ENCODE data around the gene GDF9. TPM values are rescaled to one million over a fixed set of nuclear protein-coding genes. Genes with fewer than 3 reads are reported as not detected.

GDF9 gene
- total RNA-seq, 1 experiment from 2014 or later = 0.49 TPM

DNA sequence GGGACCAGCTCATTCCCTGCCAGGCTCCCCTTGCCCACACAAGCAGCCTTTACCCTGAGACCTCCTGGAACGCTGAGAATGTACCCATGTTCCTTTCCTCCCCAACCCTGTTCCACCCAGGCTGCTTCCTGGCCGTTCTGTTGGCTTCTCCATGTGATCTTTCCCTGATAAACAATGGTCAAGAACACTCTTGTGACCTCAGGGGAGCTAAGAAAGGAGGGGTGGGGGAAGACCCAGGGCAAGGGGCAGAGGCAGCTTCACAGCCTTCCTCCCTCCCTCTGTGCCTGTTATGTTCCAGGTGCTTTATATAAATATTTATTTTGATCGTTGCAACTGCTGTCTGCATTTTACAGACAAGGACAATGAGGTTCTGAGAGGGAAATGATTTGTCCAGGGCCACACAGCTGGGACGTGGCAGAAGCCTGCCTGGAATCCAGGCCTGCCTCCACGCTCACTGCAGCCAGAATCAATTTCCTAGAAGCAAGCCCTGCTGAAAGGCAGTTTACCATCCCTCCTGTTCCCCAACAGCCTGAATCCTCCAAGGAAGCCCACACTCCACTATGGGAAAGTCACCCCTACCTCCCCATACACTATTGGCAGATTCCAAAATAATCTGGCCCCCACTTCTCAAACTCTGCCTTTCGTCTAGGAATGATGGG is 39.7 kb downstream of the GDF9 start:
- no peak for DNase-seq (ENCODE audit: low read depth, low spot score)
- Histone ChIP-seq H3K9me2 (ENCODE audit: insufficient read depth) (no peaks in the 10 kb centered on the region), H4K20me1 (ENCODE audit: insufficient read depth) (no peaks in the 10 kb centered on the region), H3K4me3 (replicated peaks in 1 of 2; ENCODE audit: low read depth in 1 of 2, low read length in 2 of 2) (no peak overlapping the region), H3K27me3 (ENCODE audit: insufficient read depth, low read length) (no peaks in the 10 kb centered on the region), H3K9ac (ENCODE audit: low read length) (no peak overlapping the region), H3K27ac (ENCODE audit: low read depth, low read length) (no peak overlapping the region), H3K79me2 (ENCODE audit: insufficient read depth, low read length) (peaks cover 6% of the 10 kb centered on the region; the same call in 1 of the 2 replicates), H2AFZ (ENCODE audit: low read depth, low read length, poor library complexity, severe bottlenecking) (no peak overlapping the region), H3K36me3 (ENCODE audit: control insufficient read depth in 1 of 2, insufficient read depth in 2 of 2, low read length in 2 of 2) (no peaks in the 10 kb centered on the region), H3K9me3 (ENCODE audit: control insufficient read depth in 1 of 2, insufficient read depth in 1 of 2, low read depth in 1 of 2, low read length in 2 of 2) (no peaks in the 10 kb centered on the region), H3K4me1 (ENCODE audit: control insufficient read depth in 1 of 2, insufficient read depth in 2 of 2, low read length in 2 of 2) (peaks cover 12 to 19% of the 10 kb centered on the region in 2 experiments; a peak in 3 of 4 replicates), H3K4me2 (ENCODE audit: low read length) (no peak overlapping the region)
- BruUV-seq (replicated peaks) = no TSS peak
- CTCF ChIA-PET = no interaction called here
- RAD21 ChIA-PET (ENCODE audit: low non-redundant PET in 1 of 2, low total read pairs in 2 of 2, uncharacterized antibody in 2 of 2, unreplicated experiment in 2 of 2) = no interaction called here
- ATAC-seq = no peak
- TF ChIP-seq ATF3 (IDR thresholded peaks at IDR 0.05) (no peak), ZFX (IDR thresholded peaks at IDR 0.05) (no peak), CBX3 (IDR thresholded peaks at IDR 0.05; ENCODE audit: low read depth) (no peak), POLR2AphosphoS5 (IDR thresholded peaks at IDR 0.05; ENCODE audit: low read depth, low read length) (no peak), ZBTB33 (IDR thresholded peaks at IDR 0.05; ENCODE audit: extremely low read depth, insufficient replicate concordance, low read length) (no peak), POLR2A (IDR thresholded peaks at IDR 0.05; ENCODE audit: borderline replicate concordance, extremely low read depth, insufficient read depth, insufficient read length) (no peak), YY1 (IDR thresholded peaks at IDR 0.05; ENCODE audit: extremely low read depth, insufficient replicate concordance, low read depth, low read length) (no peak), TCF7L2 (IDR thresholded peaks at IDR 0.05; ENCODE audit: borderline replicate concordance, extremely low read depth, insufficient read depth, insufficient read length) (no peak), JUND (IDR thresholded peaks at IDR 0.05) (no peak), EGR1 (IDR thresholded peaks at IDR 0.05; ENCODE audit: low read depth) (no peak), FOSL1 (IDR thresholded peaks at IDR 0.05; ENCODE audit: low read depth) (no peak), EZH2 (IDR thresholded peaks at IDR 0.05) (no peak)
- TF ChIP-seq, protein P1, sequence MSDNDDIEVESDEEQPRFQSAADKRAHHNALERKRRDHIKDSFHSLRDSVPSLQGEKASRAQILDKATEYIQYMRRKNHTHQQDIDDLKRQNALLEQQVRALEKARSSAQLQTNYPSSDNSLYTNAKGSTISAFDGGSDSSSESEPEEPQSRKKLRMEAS (IDR thresholded peaks at IDR 0.05) = no peak
- TF ChIP-seq, protein P2, sequence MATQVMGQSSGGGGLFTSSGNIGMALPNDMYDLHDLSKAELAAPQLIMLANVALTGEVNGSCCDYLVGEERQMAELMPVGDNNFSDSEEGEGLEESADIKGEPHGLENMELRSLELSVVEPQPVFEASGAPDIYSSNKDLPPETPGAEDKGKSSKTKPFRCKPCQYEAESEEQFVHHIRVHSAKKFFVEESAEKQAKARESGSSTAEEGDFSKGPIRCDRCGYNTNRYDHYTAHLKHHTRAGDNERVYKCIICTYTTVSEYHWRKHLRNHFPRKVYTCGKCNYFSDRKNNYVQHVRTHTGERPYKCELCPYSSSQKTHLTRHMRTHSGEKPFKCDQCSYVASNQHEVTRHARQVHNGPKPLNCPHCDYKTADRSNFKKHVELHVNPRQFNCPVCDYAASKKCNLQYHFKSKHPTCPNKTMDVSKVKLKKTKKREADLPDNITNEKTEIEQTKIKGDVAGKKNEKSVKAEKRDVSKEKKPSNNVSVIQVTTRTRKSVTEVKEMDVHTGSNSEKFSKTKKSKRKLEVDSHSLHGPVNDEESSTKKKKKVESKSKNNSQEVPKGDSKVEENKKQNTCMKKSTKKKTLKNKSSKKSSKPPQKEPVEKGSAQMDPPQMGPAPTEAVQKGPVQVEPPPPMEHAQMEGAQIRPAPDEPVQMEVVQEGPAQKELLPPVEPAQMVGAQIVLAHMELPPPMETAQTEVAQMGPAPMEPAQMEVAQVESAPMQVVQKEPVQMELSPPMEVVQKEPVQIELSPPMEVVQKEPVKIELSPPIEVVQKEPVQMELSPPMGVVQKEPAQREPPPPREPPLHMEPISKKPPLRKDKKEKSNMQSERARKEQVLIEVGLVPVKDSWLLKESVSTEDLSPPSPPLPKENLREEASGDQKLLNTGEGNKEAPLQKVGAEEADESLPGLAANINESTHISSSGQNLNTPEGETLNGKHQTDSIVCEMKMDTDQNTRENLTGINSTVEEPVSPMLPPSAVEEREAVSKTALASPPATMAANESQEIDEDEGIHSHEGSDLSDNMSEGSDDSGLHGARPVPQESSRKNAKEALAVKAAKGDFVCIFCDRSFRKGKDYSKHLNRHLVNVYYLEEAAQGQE (IDR thresholded peaks at IDR 0.05; ENCODE audit: low read depth) = no peak
- intact Hi-C loops (cut with micrococcal nuclease) = no loop called here
- POLR2A ChIA-PET = no interaction called here

Measured in HCT116 (cell line).